Measurements from ENCODE around the gene SCAF1. TPM values are rescaled to one million over a fixed set of nuclear protein-coding genes. Genes with fewer than 3 reads are reported as not detected.

The SCAF1 gene
- polyA plus RNA-seq, 1 donor from 2014 or later, result 11.9 TPM

DNA sequence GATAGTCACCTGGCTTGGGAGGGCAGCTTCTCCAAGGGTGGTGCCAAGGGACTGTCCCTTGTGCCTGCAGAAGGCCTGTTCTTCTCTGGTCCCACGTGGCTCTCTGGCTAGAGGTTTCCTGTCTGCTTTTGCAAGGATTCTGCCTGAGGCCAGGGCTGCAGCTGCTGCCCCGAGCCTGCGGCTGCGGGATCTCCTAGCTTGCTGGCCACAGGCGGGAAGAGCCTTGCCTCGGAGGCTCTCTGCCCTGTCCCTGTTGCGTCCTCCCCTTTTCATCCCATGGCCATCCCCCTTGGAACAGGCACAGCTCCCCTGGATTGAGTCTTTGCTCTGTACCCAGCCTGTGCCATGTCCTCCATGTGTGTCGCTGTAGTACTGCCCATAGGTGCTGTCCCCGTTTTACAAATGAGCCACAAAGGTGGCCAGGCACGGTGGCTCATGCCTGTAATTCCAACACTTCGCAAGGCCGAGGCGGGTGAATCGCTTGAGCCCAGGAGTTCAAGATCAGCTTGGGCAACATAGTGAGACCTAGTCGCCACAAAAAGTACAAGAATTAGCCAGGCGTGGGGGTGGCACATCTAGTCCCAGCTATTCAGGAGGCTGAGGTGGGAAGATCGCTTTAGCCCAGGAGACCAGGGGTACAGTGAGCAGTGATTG lies 14.6 kb downstream of the SCAF1 start:
- H4K20me1 ChIP-seq (ENCODE audit: insufficient read depth), result no peaks in the 10 kb centered on the region

GRCh38 chr19:49657493-49658138 lies 15.6 kb downstream of the SCAF1 start:
- H3K9ac ChIP-seq (ENCODE audit: low read length), result no peak overlapping the region
- no peaks in the 10 kb centered on the region for H3K36me3 ChIP-seq (ENCODE audit: insufficient read depth, low read length)
- no peaks in the 10 kb centered on the region for H3K79me2 ChIP-seq (replicated peaks; ENCODE audit: insufficient read depth, low read length)
- TF ChIP-seq, protein P1, sequence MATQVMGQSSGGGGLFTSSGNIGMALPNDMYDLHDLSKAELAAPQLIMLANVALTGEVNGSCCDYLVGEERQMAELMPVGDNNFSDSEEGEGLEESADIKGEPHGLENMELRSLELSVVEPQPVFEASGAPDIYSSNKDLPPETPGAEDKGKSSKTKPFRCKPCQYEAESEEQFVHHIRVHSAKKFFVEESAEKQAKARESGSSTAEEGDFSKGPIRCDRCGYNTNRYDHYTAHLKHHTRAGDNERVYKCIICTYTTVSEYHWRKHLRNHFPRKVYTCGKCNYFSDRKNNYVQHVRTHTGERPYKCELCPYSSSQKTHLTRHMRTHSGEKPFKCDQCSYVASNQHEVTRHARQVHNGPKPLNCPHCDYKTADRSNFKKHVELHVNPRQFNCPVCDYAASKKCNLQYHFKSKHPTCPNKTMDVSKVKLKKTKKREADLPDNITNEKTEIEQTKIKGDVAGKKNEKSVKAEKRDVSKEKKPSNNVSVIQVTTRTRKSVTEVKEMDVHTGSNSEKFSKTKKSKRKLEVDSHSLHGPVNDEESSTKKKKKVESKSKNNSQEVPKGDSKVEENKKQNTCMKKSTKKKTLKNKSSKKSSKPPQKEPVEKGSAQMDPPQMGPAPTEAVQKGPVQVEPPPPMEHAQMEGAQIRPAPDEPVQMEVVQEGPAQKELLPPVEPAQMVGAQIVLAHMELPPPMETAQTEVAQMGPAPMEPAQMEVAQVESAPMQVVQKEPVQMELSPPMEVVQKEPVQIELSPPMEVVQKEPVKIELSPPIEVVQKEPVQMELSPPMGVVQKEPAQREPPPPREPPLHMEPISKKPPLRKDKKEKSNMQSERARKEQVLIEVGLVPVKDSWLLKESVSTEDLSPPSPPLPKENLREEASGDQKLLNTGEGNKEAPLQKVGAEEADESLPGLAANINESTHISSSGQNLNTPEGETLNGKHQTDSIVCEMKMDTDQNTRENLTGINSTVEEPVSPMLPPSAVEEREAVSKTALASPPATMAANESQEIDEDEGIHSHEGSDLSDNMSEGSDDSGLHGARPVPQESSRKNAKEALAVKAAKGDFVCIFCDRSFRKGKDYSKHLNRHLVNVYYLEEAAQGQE (IDR thresholded peaks at IDR 0.05; ENCODE audit: borderline replicate concordance), result no peak
- TF ChIP-seq SMC3 (conservative IDR thresholded peaks at IDR 0.05; ENCODE audit: poor library complexity) (no peak), POLR2AphosphoS5 (IDR thresholded peaks at IDR 0.05) (no peak), EZH2 (IDR thresholded peaks at IDR 0.05; ENCODE audit: borderline replicate concordance, insufficient read depth, low read length, poor library complexity, severe bottlenecking) (no peak), MXI1 (conservative IDR thresholded peaks at IDR 0.05; ENCODE audit: poor library complexity, severe bottlenecking) (no peak), EP300 (conservative IDR thresholded peaks at IDR 0.05; ENCODE audit: poor library complexity, severe bottlenecking) (no peak), RAD21 (conservative IDR thresholded peaks at IDR 0.05) (no peak)

More for the DNA sequence above, 14.6 kb downstream of the SCAF1 start:
- Histone ChIP-seq H3K79me2 (replicated peaks; ENCODE audit: insufficient read depth, low read length) (no peaks in the 10 kb centered on the region), H3K4me2 (ENCODE audit: low read length) (no peak overlapping the region), H3K9me3 (ENCODE audit: low read length) (no peaks in the 10 kb centered on the region), H3K4me3 (ENCODE audit: low read length) (no peak overlapping the region), H3K36me3 (ENCODE audit: insufficient read depth, low read length) (no peaks in the 10 kb centered on the region), H3K9me2 (ENCODE audit: insufficient read depth, low read length) (no peaks in the 10 kb centered on the region), H3K27me3 (ENCODE audit: insufficient read depth, low read depth, low read length) (no peaks in the 10 kb centered on the region), H3F3A (ENCODE audit: insufficient read depth, low read length, poor library complexity, severe bottlenecking) (no peaks in the 10 kb centered on the region), H2AFZ (ENCODE audit: low read depth, low read length) (no peak overlapping the region), H3K9ac (ENCODE audit: low read length) (no peak overlapping the region), H3K27ac (ENCODE audit: low read length) (no peak overlapping the region)
- TF ChIP-seq, protein P1 (IDR thresholded peaks at IDR 0.05; ENCODE audit: borderline replicate concordance), result no peak
- TF ChIP-seq CTCF (IDR thresholded peaks at IDR 0.05; ENCODE audit: poor library complexity, severe bottlenecking) (no peak), SMC3 (conservative IDR thresholded peaks at IDR 0.05; ENCODE audit: poor library complexity) (no peak), TAF1 (IDR thresholded peaks at IDR 0.05; ENCODE audit: low read depth) (no peak), RAD21 (conservative IDR thresholded peaks at IDR 0.05) (no peak), POLR2AphosphoS5 (IDR thresholded peaks at IDR 0.05) (no peak), EP300 (conservative IDR thresholded peaks at IDR 0.05; ENCODE audit: poor library complexity, severe bottlenecking) (no peak), MXI1 (conservative IDR thresholded peaks at IDR 0.05; ENCODE audit: poor library complexity, severe bottlenecking) (no peak), EZH2 (IDR thresholded peaks at IDR 0.05; ENCODE audit: borderline replicate concordance, insufficient read depth, low read length, poor library complexity, severe bottlenecking) (no peak)

More at GRCh38 chr19:49657493-49658138, 15.6 kb downstream of the SCAF1 start:
- Histone ChIP-seq H2AFZ (ENCODE audit: low read depth, low read length) (no peak overlapping the region), H4K20me1 (ENCODE audit: insufficient read depth) (no peaks in the 10 kb centered on the region), H3F3A (ENCODE audit: insufficient read depth, low read length, poor library complexity, severe bottlenecking) (no peaks in the 10 kb centered on the region), H3K9me3 (ENCODE audit: low read length) (no peaks in the 10 kb centered on the region), H3K4me2 (ENCODE audit: low read length) (no peak overlapping the region), H3K27me3 (ENCODE audit: insufficient read depth, low read depth, low read length) (no peaks in the 10 kb centered on the region), H3K4me3 (ENCODE audit: low read length) (no peak overlapping the region), H3K9me2 (ENCODE audit: insufficient read depth, low read length) (no peaks in the 10 kb centered on the region), H3K27ac (ENCODE audit: low read length) (no peak overlapping the region)
